HG03103 (cell line): ENCODE results near the gene NUDT9.
"Not testable (repeated sequence)": the region's sequence is repeated elsewhere in the genome, so short reads cannot be mapped to it uniquely, and the experiment has no call there.

Experiments
- ATAC-seq: cut with Tn5 transposase; IDR thresholded peaks from one replicate; pipeline ENCODE4 v1.9.1; 2021; ENCODE audit warnings: low read depth; ENCODE audit not compliant: unreplicated experiment

The NUDT9 gene

GRCh38 chr4:87422104-87423052 is at the start of gene NUDT9:
TSS of gene NUDT9 (plus strand) at chr4:87422573. CDS start at chr4:87422906, 333 bp downstream.
- peak; percentile 71 for ATAC-seq

GRCh38 chr4:87375719-87376291 is 46.6 kb upstream of the NUDT9 start:
- no peak for ATAC-seq

- ATAC-seq, result no peak
Measured at GRCh38 chr4:87377816-87378215, 44.6 kb upstream of the NUDT9 start.

GRCh38 chr4:87382116-87382515 is 40.3 kb upstream of the NUDT9 start:
- ATAC-seq, result no peak

GRCh38 chr4:87382931-87383330 is 39.4 kb upstream of the NUDT9 start:
- ATAC-seq, result no peak

GRCh38 chr4:87384466-87385132 is 37.8 kb upstream of the NUDT9 start:
- ATAC-seq, result not testable (repeated sequence)

GRCh38 chr4:87387237-87387636 is 35.1 kb upstream of the NUDT9 start:
- no peak for ATAC-seq

- ATAC-seq, result no peak
Measured at GRCh38 chr4:87388901-87389300, 33.5 kb upstream of the NUDT9 start.

GRCh38 chr4:87390055-87390454 is 32.3 kb upstream of the NUDT9 start:
- ATAC-seq, result not testable (repeated sequence)

GRCh38 chr4:87390551-87390890 is 31.9 kb upstream of the NUDT9 start:
- no peak for ATAC-seq

- ATAC-seq, result peak; percentile 99
Measured at GRCh38 chr4:87390891-87391575, 31.3 kb upstream of the NUDT9 start, which contains the start of gene HSD17B11. TSS of gene HSD17B11 (minus strand) at chr4:87391188. CDS start at chr4:87391070, 118 bp downstream.

GRCh38 chr4:87391576-87392054 is 30.8 kb upstream of the NUDT9 start:
- no peak for ATAC-seq

GRCh38 chr4:87392183-87392582 is 30.2 kb upstream of the NUDT9 start:
- ATAC-seq, result no peak

GRCh38 chr4:87395073-87395472 is 27.3 kb upstream of the NUDT9 start:
- ATAC-seq, result not testable (repeated sequence)

GRCh38 chr4:87395851-87396250 is 26.5 kb upstream of the NUDT9 start:
- ATAC-seq, result not testable (repeated sequence)

GRCh38 chr4:87399148-87399547 is 23.2 kb upstream of the NUDT9 start:
- ATAC-seq, result no peak

GRCh38 chr4:87399954-87400353 is 22.4 kb upstream of the NUDT9 start:
- ATAC-seq, result no peak

- not testable (repeated sequence) for ATAC-seq
Measured at GRCh38 chr4:87403732-87404131, 18.6 kb upstream of the NUDT9 start.

- ATAC-seq, result no peak
Measured at GRCh38 chr4:87405211-87405820, 17.1 kb upstream of the NUDT9 start.

- ATAC-seq, result no peak
Measured at GRCh38 chr4:87406462-87406861, 15.9 kb upstream of the NUDT9 start.
